ENCODE results near the gene CCDC127. TPM values are rescaled to one million over a fixed set of nuclear protein-coding genes. Genes with fewer than 3 reads are reported as not detected.

Gene CCDC127
- total and polyA plus RNA-seq, 2 of the 13 experiments (the other 11 are each of a cell fraction or from before 2014, with no cell fraction given), result 2.9 to 4.3 TPM

- TF ChIP-seq THAP9 (CRISPR knock-in tag; IDR thresholded peaks at IDR 0.05; ENCODE audit: borderline replicate concordance), result peak; percentile 50; the same call in 1 of the 2 replicates
- TF ChIP-seq HOXA3 (CRISPR knock-in tag; IDR thresholded peaks at IDR 0.05), result no peak
- TF ChIP-seq ETS1 (CRISPR knock-in tag; IDR thresholded peaks at IDR 0.05), result no peak
- TF ChIP-seq AHR (CRISPR knock-in tag; IDR thresholded peaks at IDR 0.05), result peak; percentile 61; the same call in 1 of the 2 replicates
- no peak for TF ChIP-seq ARNTL (CRISPR knock-in tag; IDR thresholded peaks at IDR 0.05)
- TF ChIP-seq IKZF1 (IDR thresholded peaks at IDR 0.05), result no peak
- TF ChIP-seq ZNF34 (CRISPR knock-in tag; IDR thresholded peaks at IDR 0.05; ENCODE audit: borderline replicate concordance), result no peak
- no peak for TF ChIP-seq PRDM10 (CRISPR knock-in tag; IDR thresholded peaks at IDR 0.05; ENCODE audit: low read depth)
- peak; percentile 85; the same call in 1 of the 2 replicates for TF ChIP-seq KDM5B (CRISPR knock-in tag; IDR thresholded peaks at IDR 0.05; ENCODE audit: borderline replicate concordance)
- TF ChIP-seq ATF5 (CRISPR knock-in tag; IDR thresholded peaks at IDR 0.05; ENCODE audit: low read depth), result no peak
- no peak for TF ChIP-seq BCL6 (CRISPR knock-in tag; IDR thresholded peaks at IDR 0.05)
Observed at GRCh38 chr5:188488-189481, 29.2 kb downstream of the CCDC127 start (continued).

Measured in HepG2 (cell line).